ENCODE measurements around the gene FAM107B.
A peak's percentile ranks its signal among the peaks of the same experiment; 100 is the strongest.
"Not testable (repeated sequence)": the region's sequence is repeated elsewhere in the genome, so short reads cannot be mapped to it uniquely, and the experiment has no call there.

Gene FAM107B

DNA sequence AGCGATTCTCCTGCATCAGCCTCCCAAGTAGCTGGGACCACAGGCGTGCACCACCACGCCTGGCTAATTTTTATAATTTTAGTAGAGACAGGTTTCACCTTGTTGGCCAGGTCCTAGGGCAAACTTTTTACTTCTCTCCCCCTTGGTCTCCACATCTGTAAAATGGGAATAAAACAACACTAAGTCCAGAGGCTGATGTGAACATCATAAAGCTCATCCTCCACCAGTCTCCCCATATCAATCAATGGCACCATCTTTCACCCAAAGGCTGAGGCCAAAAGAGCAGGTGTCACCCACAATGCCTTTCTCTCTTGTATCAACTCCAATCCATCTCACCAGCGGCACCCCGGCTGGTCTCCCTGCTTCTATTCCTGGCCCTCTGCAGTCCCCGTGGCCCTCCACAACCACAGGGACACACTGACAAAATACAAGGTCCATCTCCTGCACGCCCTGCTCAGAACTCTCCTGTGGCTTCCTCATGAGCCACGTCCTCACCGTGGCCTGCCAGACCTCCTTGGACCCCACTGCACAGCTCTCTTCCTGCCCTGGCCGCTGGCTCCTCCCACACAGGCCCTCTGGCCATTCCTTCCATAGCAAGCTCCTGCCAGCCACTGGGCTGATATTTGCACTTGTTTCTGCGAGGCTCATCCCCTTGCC lies 179.0 kb downstream of the FAM107B start:
- no peak for DNase-seq

- no peak for DNase-seq
Measured at GRCh38 chr10:14594878-14595525, 179.7 kb downstream of the FAM107B start.

DNA sequence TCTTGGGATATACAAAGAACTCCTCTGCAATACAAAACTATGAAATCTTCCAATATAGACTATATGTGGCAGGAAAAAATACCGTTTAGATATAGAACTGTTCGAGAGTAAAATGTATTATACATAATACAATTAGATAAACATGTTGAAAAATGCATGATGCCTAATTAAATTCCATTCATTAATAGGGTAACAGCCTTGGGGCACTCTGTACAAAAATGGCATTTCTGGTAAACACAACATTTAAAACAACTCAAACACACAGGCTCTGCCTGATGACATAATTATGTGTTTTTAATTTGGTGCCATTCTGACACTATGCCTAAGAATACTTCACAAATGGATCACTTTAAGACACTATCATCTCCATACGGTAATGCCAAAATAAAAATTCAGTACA lies 180.9 kb downstream of the FAM107B start:
- no peak for DNase-seq

DNA sequence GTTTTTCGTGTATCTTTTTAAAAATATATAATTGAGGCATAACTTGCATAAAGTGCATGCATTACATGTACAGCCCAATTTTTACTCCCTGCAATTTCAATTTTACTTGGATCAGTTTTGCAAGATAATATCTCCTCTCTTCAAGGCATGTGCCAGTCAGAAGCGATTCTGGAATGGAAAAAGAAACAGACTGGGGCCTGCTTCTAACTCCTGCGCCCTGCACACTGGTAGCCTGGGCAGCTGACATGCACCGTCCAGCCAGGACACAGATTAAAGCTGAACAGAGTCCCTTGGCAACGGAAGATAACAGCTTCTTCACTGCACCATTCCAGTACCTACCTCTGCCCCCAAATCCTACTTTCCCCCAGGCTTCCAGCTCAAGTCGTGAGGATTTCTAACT lies 182.1 kb downstream of the FAM107B start:
- DNase-seq, result no peak

GRCh38 chr10:14592026-14592425 lies 182.7 kb downstream of the FAM107B start:
- no peak for DNase-seq

- DNase-seq, result not testable (repeated sequence)
Measured at GRCh38 chr10:14588938-14589294, 185.8 kb downstream of the FAM107B start.

DNA sequence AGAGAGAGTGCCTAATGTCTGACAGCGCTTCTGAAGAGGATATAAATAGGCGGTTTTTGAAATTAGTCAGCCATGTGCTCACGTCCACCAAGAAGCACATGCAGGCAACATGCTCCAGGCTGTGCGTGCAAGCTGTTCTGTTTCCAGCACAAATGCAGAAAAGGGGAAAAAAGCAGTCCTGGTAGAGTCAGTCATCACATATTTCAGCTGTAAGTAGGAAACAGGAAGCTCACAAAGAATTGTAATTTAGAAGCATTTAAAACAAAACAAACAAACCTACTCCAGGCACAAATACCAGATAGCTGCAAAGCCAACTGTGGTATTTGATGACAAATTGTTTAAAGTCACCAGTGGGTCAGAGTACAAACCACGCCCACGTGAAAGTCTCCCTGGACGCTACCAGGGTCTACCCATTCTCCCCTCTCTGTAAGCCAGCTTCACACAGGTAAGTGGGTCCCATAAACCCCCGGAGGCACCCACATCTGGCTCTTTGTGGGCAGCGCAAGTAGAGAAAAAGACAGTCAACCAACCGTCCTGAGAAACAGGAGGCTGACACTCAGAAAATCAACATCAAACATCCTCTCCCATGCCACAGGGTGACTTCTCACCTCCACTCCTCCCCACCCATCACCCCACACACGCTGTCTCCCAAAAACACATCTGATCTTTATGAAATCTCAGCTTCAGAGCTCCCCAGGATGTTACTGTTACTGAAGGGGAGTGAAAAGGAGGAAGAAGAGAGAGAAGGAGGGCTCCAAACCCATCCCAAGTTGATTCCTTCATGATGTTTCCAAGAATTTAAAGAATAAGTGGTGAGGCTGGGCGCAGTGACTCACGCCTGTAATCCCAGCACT lies 186.4 kb downstream of the FAM107B start:
- DNase-seq, result no peak

DNA sequence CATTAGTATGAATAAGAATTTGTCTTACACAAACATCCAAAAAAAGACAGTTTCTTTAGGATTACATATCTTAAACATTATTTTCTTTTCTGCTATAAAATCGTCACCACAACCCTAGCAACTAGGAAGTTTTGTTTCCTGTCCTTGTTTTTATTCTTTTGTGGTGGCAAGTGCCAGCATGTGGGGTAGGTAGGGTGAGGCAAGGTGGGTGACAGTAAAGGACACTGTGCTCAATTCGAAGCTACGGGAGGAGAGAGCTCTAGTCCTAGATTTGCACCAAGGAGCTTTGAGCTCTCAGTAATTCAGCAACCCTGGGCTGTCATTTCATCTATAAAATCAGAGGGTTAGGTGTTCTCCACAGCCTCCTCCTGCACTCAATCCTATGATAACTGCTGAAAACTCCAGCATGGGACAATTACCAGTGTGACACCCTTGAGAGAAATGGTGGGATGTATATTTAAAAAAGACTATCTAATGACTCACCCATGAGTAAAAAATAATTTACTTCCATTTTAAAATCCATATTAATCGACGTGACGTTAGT lies 187.1 kb downstream of the FAM107B start:
- no peak for DNase-seq

DNA sequence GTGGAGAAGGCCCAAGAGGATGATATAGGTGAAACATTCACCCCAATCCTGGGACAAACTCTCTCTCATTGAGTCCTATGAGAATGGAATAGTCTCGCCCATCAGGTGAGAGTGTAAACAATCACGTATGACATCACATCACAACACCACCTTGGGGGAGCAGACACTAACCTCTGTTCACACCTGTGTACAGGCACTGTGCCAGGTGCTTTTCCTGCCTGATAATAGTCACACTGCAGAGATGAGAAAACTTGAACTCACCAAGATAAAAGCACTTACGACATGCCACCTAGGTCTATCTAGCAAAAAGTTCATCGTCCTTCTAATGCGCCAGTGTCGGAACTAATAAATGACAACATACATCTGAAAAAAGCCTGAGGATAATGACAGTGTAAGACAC lies 187.8 kb downstream of the FAM107B start:
- DNase-seq, result peak; percentile 62

GRCh38 chr10:14585287-14586193 lies 189.2 kb downstream of the FAM107B start:
- DNase-seq, result no peak

GRCh38 chr10:14584661-14585060 lies 190.0 kb downstream of the FAM107B start:
- DNase-seq, result no peak

- DNase-seq, result no peak
Measured at GRCh38 chr10:14583967-14584366, 190.7 kb downstream of the FAM107B start.

DNA sequence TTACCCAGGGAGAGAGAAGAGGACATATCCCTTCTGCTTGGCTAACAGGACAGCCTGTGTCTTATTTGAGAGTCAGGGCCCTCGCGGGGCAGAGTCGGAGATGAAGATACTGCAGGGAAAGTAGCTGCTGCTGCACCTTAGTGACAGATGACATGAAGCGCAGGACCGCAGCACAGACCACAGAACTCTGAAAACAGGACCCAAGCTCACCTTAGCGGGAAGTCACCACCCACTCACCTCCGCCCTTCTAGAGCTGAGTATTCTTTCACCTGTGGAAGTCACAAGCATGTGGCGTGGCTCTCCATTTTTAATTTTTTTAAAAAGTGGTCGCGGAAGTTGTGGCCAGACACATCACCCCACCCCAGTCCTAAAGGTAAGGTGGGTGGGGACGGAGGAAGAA lies 191.4 kb downstream of the FAM107B start:
- DNase-seq, result peak; percentile 61

DNA sequence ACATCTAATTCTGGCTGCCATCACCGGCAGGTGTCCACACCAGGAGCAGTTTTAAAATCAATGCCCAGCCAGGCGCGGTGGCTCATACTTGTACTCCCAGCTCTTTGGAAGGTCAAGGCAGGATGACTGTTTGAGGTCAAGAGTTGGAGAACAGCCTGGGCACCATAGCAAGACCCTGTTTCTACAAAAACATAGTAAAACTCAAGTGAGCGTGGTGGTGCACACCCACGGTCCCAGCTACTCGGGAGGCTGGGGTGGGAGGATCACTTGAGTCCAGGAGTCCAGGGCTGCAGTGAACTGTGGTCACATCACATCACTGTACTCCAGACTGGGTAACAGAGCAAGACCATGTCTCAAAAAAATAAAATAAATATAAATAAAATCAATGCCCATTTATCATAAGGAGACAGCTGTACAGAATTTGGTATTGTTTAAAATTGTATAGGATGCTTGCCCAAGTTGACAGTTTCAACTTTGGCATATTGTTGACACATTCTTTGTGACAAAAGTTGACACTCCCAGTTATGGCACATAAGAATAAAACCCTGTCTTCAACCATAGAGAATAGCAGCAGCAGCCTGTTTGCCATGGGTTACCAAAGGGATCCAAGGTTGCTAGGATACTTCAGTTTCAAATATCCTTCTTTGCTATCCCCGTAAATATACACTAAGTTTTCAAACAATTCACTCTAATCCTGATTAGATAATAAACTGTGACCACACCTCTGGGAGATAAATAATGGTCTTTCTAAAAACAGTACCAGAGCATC lies 193.0 kb downstream of the FAM107B start:
- no peak for DNase-seq

- DNase-seq, result no peak
Measured at GRCh38 chr10:14580671-14581332, 193.9 kb downstream of the FAM107B start.

- DNase-seq, result no peak
Measured at GRCh38 chr10:14579405-14579804, 195.3 kb downstream of the FAM107B start.

DNA sequence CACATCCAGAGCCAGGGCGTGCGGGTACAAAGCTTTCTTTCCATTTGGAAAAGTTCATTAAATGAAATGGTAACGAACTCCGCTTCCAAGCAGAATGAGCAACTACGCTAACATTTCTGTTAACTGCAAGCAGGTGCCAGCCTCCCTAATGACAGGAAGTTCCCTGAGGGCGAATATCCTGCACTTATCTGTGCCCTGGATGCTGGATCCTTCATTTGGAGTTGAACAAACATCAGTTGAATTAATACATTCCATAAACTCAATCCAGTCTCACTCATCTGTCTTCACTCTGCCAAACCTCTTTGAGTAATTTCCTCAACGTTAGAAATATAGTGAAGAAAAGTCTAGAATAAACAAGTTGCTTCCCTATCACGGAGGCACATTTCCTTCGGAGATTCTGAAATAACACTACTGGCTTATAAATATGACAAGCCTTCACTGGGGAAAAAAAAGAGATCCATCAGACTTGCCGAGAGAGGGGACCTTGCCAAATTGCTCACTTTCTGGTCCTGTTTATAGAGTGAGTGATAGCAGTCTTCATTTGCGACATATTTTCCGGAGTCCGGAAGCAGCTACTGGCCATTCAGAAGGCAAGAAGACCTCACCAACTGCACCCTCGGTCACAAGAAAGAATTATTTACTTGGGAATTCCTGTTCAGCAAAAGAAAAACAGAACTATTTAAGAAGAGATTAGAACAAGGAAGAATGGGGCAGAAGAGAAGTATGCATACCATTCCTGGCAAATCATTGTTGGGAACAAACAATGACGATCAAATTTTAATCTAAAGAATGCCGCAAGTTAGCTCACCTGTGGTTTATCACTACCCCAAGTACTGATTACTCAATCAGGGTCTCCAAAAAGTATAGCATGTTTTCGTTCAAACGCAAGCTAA lies 196.4 kb downstream of the FAM107B start:
- no peak for DNase-seq

- no peak for DNase-seq
Measured at GRCh38 chr10:14574885-14575284, 199.8 kb downstream of the FAM107B start.

- DNase-seq, result no peak
Measured at GRCh38 chr10:14574291-14574690, 200.4 kb downstream of the FAM107B start.

- no peak for DNase-seq
Measured at GRCh38 chr10:14573666-14574261, 200.9 kb downstream of the FAM107B start.

Data from effector CD8-positive, alpha-beta T cell (primary cell).